GM19099 (cell line): ENCODE results near the gene BRSK1.

Source experiments
- POLR2A ChIP-seq: IDR thresholded peaks from 3 replicates; pipeline ENCODE4 v1.6.1; 2011; ENCODE audit warnings: low read depth; ENCODE audit not compliant: insufficient read length; ENCODE audit errors: extremely low read depth

Gene BRSK1

GRCh38 chr19:55283548-55284377 is at the start of gene BRSK1:
Gene BRSK1 (plus strand): TSS chr19:55283997. CDS start chr19:55284443, 446 bp downstream.
- no peak for TF ChIP-seq POLR2A

- TF ChIP-seq POLR2A: no peak
Measured at GRCh38 chr19:55238030-55238429, 45.8 kb upstream of the BRSK1 start.

- TF ChIP-seq POLR2A: no peak
Measured at GRCh38 chr19:55239004-55239403, 44.8 kb upstream of the BRSK1 start.

- TF ChIP-seq POLR2A: no peak
Measured at GRCh38 chr19:55240713-55241020, 43.1 kb upstream of the BRSK1 start.

- TF ChIP-seq POLR2A: no peak
Measured at GRCh38 chr19:55241143-55241934, 42.5 kb upstream of the BRSK1 start.

- no peak for TF ChIP-seq POLR2A
Measured at GRCh38 chr19:55241935-55242464, 41.8 kb upstream of the BRSK1 start.

GRCh38 chr19:55242517-55242916 is 41.3 kb upstream of the BRSK1 start:
- TF ChIP-seq POLR2A: no peak

GRCh38 chr19:55244004-55244680 is 39.7 kb upstream of the BRSK1 start:
- TF ChIP-seq POLR2A: no peak

- no peak for TF ChIP-seq POLR2A
Measured at GRCh38 chr19:55245236-55245904, 38.4 kb upstream of the BRSK1 start.

GRCh38 chr19:55246462-55247451 is 37.0 kb upstream of the BRSK1 start:
- no peak for TF ChIP-seq POLR2A

GRCh38 chr19:55247621-55248099 is 36.1 kb upstream of the BRSK1 start:
- TF ChIP-seq POLR2A: no peak

GRCh38 chr19:55248166-55248675 is 35.6 kb upstream of the BRSK1 start:
- TF ChIP-seq POLR2A: no peak

GRCh38 chr19:55248704-55249103 is 35.1 kb upstream of the BRSK1 start:
- no peak for TF ChIP-seq POLR2A
